Glutamatergic neuron (in vitro differentiated cells): Measurements from ENCODE around the gene AP1M1. TPM values are rescaled to one million over a fixed set of nuclear protein-coding genes. Genes with fewer than 3 reads are reported as not detected.

ENCODE experiments used
- DNase-seq: peaks from one replicate; pipeline ENCODE4 v3.0.0; 2022
- H3K27ac Mint-ChIP-seq: one replicate; pipeline ENCODE4 v1.8.0; 2020; ENCODE audit warnings: mild to moderate bottlenecking, mixed read lengths, inconsistent platforms; ENCODE audit not compliant: unreplicated experiment
- H3K27me3 Mint-ChIP-seq: one replicate; pipeline ENCODE4 v1.8.0; 2020; ENCODE audit warnings: mild to moderate bottlenecking, moderate library complexity, mixed read lengths, inconsistent platforms; ENCODE audit not compliant: unreplicated experiment
- H3K36me3 Mint-ChIP-seq: one replicate; pipeline ENCODE4 v1.8.0; 2020; ENCODE audit warnings: mild to moderate bottlenecking, mixed read lengths, inconsistent platforms; ENCODE audit not compliant: unreplicated experiment
- H3K4me1 Mint-ChIP-seq: one replicate; pipeline ENCODE4 v1.8.0; 2020; ENCODE audit warnings: mild to moderate bottlenecking, low read depth, mixed read lengths, inconsistent platforms; ENCODE audit not compliant: unreplicated experiment
- H3K4me3 Mint-ChIP-seq: one replicate; pipeline ENCODE4 v1.8.0; 2020; ENCODE audit warnings: mild to moderate bottlenecking, mixed read lengths, inconsistent platforms; ENCODE audit not compliant: unreplicated experiment
- H3K9me3 Mint-ChIP-seq: one replicate; pipeline ENCODE4 v1.8.0; 2020; ENCODE audit warnings: mild to moderate bottlenecking, moderate library complexity, mixed read lengths, inconsistent platforms; ENCODE audit not compliant: unreplicated experiment
- total RNA-seq: library from RNA; stranded (reverse); fragmentation: NEBNext Ultra II Directional; extraction: Animal tissue kit (Norgen Biotek cat#: 25700); gene quantifications from one replicate; pipeline ENCODE4 v1.2.1, GENCODE V29; 2021; ENCODE audit not compliant: unreplicated experiment
- TF ChIP-seq, protein P1 (sequence below): fragments of 200-600 bp; sonication (generic); IDR thresholded peaks from one replicate; pipeline ENCODE4 v1.5.0; 2021; ENCODE audit not compliant: partially characterized antibody, unreplicated experiment

The AP1M1 gene
- total RNA-seq, 1 donor from 2014 or later, result 87.6 TPM

DNA sequence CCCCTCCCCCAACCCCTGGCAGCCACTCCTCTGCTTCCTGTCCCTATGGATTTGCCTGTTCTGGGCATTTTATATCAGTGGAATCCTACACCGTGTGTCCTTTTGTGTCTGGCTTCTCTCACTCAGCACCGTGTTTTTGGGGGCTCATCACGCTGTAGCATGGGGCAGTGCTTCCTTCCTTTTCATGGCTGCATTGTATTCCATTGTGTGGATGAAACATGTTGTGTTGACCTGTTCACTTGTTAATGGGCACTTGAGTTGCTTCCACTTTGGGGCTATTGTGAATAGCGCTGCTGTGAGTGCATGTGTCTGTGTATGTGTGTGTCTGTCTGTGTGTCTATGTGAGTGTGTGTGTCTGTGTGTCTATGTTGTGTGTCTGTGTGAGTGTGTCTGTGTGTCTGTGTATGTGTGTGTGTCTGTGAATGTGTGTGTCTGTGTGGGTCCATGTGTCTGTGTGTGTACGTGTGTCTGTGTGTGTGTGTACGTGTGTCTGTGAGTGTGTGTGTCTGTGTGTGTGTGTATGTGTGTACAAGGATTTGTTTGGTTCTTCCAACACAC lies 57.2 kb downstream of the AP1M1 start:
- peaks cover 5% of the 10 kb centered on the region for H3K9me3 Mint-ChIP-seq
- peaks cover 7% of the 10 kb centered on the region for H3K27me3 Mint-ChIP-seq
- H3K4me3 Mint-ChIP-seq, result no peak overlapping the region
- no peak overlapping the region for H3K27ac Mint-ChIP-seq
- H3K4me1 Mint-ChIP-seq, result no peaks in the 10 kb centered on the region
- TF ChIP-seq, protein P1, sequence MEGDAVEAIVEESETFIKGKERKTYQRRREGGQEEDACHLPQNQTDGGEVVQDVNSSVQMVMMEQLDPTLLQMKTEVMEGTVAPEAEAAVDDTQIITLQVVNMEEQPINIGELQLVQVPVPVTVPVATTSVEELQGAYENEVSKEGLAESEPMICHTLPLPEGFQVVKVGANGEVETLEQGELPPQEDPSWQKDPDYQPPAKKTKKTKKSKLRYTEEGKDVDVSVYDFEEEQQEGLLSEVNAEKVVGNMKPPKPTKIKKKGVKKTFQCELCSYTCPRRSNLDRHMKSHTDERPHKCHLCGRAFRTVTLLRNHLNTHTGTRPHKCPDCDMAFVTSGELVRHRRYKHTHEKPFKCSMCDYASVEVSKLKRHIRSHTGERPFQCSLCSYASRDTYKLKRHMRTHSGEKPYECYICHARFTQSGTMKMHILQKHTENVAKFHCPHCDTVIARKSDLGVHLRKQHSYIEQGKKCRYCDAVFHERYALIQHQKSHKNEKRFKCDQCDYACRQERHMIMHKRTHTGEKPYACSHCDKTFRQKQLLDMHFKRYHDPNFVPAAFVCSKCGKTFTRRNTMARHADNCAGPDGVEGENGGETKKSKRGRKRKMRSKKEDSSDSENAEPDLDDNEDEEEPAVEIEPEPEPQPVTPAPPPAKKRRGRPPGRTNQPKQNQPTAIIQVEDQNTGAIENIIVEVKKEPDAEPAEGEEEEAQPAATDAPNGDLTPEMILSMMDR, result no peak
- no peak for DNase-seq
- no peaks in the 10 kb centered on the region for H3K36me3 Mint-ChIP-seq

DNA sequence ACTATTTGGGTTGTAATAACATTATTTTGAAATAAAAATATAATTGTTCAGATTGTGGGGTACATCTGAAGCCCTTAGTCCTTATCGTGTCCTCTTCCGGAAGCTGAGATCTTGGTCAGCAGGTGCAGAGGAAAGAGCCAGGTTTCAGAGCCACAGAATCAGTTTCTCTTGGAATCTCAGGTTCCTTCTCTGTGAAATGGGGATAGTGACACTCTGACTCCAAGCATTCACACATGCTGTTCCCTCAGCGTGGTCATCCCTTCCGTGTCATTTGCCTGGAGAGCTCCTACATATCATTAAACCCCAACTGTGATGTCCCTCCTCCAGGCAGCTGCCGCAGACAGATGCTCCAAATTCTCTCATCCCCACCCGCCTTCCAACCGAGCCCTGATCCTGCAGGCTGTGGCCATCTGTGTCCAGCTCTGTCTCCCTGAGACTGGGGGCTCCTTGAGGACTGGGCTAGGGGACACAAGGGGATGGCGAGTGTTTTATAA lies 59.8 kb downstream of the AP1M1 start:
- TF ChIP-seq, protein P1, result no peak
- Mint-ChIP-seq H3K4me3 (no peak overlapping the region), H3K27me3 (peaks cover 4% of the 10 kb centered on the region), H3K36me3 (no peaks in the 10 kb centered on the region), H3K27ac (no peak overlapping the region), H3K4me1 (no peaks in the 10 kb centered on the region), H3K9me3 (peaks cover 3% of the 10 kb centered on the region)
- no peak for DNase-seq

DNA sequence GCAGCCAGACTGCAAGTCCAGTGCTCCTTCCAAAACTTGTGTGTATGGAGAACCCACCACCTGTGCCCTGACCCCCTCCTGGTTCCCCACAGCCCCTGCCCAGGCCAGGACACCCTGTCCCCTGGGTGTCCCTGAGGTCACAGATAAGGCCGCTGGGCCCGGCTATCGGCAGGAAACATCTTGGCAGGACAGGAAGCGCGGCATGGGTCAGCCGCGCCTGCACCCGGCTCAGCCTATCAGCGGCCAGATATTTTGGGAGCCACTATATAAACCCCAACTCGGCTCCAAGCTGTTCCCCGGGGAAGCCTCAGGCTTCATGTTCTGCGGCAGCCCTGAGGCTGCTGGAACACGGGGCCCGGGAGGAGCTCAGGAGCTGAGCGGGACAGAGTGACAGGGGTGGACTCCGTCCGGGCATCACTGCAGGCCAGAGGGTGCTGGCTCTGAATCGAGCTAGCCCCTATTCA lies 60.8 kb downstream of the AP1M1 start:
- Mint-ChIP-seq H3K27me3 (peaks cover 5% of the 10 kb centered on the region), H3K4me1 (no peaks in the 10 kb centered on the region), H3K9me3 (peaks cover 3% of the 10 kb centered on the region), H3K4me3 (no peak overlapping the region), H3K36me3 (no peaks in the 10 kb centered on the region), H3K27ac (no peak overlapping the region)
- no peak for DNase-seq
- TF ChIP-seq, protein P1, result no peak

DNA sequence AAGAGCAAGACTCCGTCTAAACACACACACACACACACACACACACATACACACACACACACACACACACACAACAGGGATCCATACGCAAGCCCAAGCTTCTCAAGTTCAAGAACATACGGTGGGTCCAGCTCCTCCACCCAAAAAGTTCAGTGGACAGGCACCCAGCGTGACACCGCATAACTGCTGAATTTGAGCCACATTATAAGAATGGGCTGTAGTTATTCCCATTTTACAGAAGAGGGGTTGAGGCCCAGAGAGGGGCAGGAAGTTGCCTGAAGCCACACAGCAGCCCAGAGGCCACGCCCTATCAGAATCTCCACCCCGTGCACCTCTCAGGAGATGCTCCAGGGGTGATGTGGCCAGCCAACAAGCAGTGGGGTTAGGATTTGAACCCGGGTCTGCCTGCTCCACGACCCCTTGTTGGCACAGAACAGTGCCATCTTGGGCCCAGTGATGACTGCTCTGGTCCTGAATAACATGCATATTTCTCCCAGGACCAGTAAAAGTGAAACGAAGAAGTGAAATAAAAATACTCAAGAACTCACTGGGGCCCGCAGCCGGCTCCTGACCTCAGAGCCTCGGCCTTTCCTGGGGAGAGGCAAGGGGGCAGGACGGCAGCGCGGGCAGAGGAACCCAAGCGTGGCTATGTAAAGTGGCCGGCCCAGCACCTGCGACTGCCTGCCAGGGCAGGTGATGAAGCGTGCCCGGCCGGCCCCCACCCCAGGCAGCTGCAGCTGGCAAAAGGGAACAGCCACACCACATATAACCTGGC lies 61.9 kb downstream of the AP1M1 start:
- TF ChIP-seq, protein P1, result no peak
- Mint-ChIP-seq H3K4me3 (no peak overlapping the region), H3K9me3 (peaks cover 3% of the 10 kb centered on the region), H3K4me1 (no peaks in the 10 kb centered on the region), H3K27me3 (peaks cover 5% of the 10 kb centered on the region), H3K27ac (no peak overlapping the region), H3K36me3 (no peaks in the 10 kb centered on the region)
- no peak for DNase-seq
